ENCODE measurements around the gene GRK4.
A peak's percentile ranks its signal among the peaks of the same experiment; 100 is the strongest.
"Not testable (repeated sequence)": the region's sequence is repeated elsewhere in the genome, so short reads cannot be mapped to it uniquely, and the experiment has no call there.

GRK4 gene

GRCh38 chr4:3043282-3044020 lies 80.1 kb downstream of the GRK4 start:
- no peak for DNase-seq

DNA sequence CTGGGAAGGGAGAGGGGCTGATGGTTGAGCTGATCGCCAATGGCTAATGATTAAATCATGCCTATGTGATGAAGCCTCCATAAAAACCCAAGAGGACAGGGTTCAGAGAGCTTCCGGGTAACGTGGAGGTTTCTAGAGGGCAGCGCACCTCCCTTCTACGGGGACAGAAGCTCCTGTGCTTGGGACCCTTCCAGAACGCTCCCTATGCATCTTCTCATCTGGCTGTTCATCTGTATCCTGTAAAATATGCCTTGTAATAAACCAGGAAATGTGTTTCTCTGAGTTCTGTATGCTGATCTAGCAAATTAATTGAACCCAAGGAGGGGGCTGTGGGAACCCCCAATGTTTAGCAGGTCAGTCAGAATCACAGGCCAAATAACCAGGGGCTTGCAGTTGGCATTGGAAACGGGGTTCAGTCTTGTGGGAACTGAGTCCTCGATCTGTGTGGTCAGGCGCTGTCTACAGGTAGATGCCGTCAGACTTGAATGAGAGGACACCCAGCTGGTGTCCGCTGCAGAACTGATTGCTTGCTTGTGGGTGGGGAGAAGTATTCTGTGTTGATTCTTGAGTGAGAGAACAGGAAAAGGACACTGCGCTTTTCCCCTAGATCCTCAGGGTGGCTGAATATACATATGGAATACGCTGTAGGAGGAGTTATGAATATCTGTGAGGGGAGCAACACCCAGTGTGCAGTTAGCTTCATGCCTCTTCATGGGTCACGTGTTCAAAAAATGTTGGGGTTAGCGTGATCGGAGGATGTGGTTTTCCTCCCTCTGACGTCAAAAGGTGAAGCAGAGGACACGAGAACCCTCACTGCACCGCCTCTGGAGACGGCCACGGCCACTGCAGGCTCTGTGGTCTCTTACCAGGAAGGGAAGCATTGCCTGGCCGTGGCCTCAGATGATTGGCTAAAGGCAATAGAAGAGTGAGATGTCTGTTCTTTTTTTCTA lies 81.8 kb downstream of the GRK4 start:
- no peak for DNase-seq

DNA sequence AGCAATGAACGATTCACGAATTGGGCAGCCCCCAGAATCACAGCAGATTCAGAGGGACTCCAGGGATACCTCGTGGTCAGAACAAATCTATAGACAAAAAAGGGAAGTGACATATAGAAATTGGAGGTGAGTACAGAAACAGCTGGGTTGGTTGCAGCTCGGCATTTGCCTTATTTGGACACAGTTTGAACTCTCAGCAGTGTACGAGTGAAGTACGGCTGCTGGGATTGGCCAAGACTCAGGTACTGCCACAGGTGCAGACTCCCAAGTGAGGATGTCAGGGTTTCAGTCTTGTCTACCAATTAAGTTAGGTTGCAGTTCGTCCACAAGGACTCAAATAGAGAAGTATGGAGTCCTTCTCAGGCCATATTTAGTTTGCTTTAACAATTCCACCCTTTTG lies 82.8 kb downstream of the GRK4 start:
- DNase-seq, result peak; percentile 7 to 11

- no peak for DNase-seq
Observed at GRCh38 chr4:3046623-3047022, 83.3 kb downstream of the GRK4 start.

DNA sequence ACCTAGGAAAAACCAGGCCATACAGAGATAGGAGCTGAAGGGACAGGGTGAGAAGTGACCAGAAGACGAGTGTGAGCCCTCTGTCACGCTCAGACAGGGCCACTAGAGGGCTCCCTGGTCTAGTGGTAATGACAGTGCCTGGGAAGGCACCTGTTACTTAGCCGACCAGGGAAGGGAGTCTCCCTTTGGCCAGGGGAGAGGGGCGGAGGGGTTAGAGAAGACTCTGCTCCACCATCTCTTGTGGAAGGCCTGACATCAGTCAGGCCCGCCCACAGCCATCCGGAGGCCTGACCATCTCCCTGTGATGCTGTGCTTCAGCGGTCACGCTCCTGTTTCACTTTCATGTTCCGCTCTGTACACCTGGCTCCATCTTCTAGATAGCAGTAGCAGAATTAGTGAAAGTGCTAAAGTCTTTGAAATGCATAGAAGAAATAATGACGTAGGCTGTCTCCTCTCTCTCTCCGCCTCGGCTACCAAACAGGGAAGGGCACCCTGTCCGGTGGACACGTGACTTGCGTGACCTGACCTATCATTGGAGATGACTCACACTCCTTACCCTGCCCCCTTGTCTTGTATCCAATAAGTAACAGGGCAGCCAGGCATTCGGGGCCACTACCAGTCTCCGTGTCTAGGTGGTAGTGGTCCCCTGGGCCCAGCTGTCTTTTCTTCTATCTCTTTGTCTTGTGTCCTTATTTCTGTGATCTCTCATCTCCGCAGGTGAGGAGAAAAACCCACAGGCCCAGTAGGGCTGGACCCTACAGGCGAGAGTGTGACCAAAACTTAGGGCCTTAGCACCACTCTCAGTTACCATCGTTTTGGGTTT lies 84.3 kb downstream of the GRK4 start:
- peak; percentile 29 to 53 for DNase-seq

DNA sequence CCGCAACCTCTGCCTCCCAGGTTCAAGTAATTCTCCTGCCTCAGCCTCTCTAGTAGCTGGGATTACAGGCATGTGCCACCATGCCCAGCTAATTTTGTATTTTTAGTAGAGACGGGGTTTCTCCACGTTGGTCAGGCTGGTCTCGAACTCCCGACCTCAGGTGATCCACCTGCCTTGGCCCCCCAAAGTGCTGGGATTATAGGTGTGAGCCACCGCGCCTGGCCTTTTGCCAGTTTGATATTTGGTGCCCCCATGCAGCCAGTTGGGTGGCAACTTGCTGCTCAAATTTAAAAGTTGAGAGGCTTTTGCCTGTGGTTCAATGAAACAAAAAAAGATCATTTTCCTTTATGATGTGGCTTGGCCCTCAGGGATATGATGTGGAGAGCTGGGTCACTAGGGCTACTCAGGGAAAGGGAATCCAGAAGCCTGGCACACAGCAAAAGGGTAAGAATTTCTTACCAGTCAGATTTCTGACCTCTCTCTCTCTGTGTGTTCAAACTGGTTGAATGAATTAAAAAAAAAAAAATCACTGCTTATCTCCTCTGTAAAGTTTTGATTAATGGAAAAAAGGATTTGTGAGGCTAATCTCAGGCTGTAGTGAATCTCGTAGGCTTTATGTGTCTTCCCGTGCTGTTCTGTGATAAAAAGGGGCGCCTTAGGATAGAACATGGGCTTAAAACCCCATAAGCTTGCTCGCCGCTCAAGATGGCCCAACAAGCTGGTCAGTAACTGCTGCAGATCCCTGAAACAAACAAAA lies 87.9 kb downstream of the GRK4 start:
- not testable (repeated sequence) for DNase-seq

- DNase-seq, result no peak
Observed at GRCh38 chr4:3054169-3054759, 90.9 kb downstream of the GRK4 start.

- no peak for DNase-seq
Observed at GRCh38 chr4:3059943-3060342, 96.6 kb downstream of the GRK4 start.

GRCh38 chr4:3060946-3061345 lies 97.6 kb downstream of the GRK4 start:
- no peak for DNase-seq

DNA sequence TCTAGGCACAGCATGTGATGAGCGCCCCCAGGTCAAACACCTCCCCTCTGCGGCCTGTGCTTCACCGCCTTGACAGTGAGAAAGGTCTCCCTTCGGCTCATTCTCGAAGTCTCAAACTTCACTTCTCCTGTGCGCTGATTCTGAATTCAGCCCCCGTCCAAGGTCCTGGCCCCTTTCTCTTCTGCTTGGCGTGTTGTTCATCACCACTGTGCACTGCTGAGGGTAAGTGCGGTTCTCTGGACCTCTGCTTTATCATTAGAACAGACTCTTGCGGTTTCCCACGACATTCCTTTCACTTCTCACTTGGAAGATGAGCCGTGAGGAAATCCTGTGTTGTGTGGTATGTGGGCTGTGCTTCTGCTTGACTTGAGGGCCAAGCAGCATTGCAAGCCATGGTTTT lies 99.1 kb downstream of the GRK4 start:
- DNase-seq, result no peak

GRCh38 chr4:3065551-3065950 lies 102.2 kb downstream of the GRK4 start:
- DNase-seq, result no peak

GRCh38 chr4:3066836-3067400 lies 103.5 kb downstream of the GRK4 start:
- DNase-seq, result no peak

DNA sequence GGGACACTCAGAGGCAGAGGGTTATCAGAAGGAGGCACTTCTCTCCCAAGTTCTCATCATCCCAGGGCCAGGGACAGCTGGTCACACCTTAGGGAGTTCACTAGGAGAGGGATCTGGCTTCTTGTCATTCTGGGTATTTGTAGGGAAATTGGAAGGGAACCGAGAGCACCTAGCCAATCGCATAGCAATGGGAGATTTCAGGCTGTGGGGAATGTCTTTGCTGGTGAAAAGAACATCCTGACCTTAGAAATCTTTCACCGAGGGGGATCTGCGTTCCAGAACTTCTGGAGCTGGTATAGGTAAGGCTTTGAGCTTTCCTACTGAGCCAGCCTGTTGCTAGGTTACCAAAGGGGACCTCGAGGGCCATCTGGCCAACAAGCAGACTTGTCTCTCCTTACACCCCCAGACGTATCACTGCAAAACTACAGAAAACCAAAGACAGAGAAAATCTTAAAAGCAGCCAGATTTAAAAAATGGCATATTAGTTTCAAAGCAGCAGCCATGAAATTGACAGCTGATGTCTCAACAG lies 104.2 kb downstream of the GRK4 start:
- no peak for DNase-seq

- no peak for DNase-seq
Observed at GRCh38 chr4:3069661-3070199, 106.4 kb downstream of the GRK4 start.

- no peak for DNase-seq
Observed at GRCh38 chr4:3070709-3071500, 107.5 kb downstream of the GRK4 start.

GRCh38 chr4:3071811-3072210 lies 108.4 kb downstream of the GRK4 start:
- no peak for DNase-seq

DNA sequence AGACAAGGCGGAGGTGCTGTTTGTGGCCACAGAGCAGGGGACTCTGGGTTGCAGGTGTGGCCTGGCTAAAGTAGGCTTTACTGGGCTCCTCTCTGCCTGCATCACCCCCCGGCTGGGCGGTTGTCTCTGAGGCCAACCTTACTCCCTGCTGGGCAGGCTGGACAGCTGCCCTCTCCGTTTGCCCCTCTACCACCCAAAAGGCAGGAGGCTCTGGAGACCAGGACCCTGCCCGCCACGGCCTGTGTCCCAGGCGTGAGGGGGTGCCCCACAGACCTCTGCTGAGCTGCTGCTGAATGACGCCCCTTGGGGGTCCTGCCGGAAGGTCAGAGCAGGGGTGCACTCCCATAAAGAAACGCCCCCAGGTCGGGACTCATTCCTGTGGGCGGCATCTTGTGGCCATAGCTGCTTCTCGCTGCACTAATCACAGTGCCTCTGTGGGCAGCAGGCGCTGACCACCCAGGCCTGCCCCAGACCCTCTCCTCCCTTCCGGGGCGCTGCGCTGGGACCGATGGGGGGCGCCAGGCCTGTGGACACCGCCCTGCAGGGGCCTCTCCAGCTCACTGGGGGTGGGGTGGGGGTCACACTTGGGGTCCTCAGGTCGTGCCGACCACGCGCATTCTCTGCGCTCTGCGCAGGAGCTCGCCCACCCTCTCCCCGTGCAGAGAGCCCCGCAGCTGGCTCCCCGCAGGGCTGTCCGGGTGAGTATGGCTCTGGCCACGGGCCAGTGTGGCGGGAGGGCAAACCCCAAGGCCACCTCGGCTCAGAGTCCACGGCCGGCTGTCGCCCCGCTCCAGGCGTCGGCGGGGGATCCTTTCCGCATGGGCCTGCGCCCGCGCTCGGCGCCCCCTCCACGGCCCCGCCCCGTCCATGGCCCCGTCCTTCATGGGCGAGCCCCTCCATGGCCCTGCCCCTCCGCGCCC lies 110.0 kb downstream of the GRK4 start:
- DNase-seq, result no peak

GRCh38 chr4:3074078-3074845 lies 110.9 kb downstream of the GRK4 start, which contains the start of the genes HTT and HTT-AS:
Gene HTT, plus strand, starts transcription at chr4:3074681. Its CDS starts 145 bp downstream, at chr4:3074826.
Gene HTT-AS, minus strand, starts transcription at chr4:3074538.
- peak; percentile 80 to 85 for DNase-seq

All from AML-193 (cell line).